Mesothelial cell of epicardium (in vitro differentiated cells): ENCODE measurements around the gene SLC30A7. TPM values are rescaled to one million over a fixed set of nuclear protein-coding genes. Genes with fewer than 3 reads are reported as not detected.

Experiments
- DNase-seq, 2 experiments: peaks; one replicate each; pipeline ENCODE4 v3.0.0; 2021; ENCODE audit warnings: low spot score in 2 of 2; ENCODE audit not compliant: unreplicated experiment in 2 of 2
- H3K27ac Mint-ChIP-seq: 2 replicates; pipeline ENCODE4 v1.8.0; 2021; ENCODE audit warnings: mixed read lengths
- H3K27me3 Mint-ChIP-seq: 2 replicates; pipeline ENCODE4 v1.8.0; 2021; ENCODE audit warnings: low read depth, mixed read lengths
- H3K36me3 Mint-ChIP-seq: 2 replicates; pipeline ENCODE4 v1.8.0; 2021; ENCODE audit warnings: mixed read lengths
- H3K4me1 Mint-ChIP-seq: 2 replicates; pipeline ENCODE4 v1.8.0; 2021; ENCODE audit warnings: mixed read lengths
- H3K4me3 Mint-ChIP-seq: 2 replicates; pipeline ENCODE4 v1.8.0; 2021; ENCODE audit warnings: mild to moderate bottlenecking, moderate library complexity, mixed read lengths
- H3K9me3 Mint-ChIP-seq: 2 replicates; pipeline ENCODE4 v1.8.0; 2021; ENCODE audit warnings: mixed read lengths
- total RNA-seq: library from RNA; stranded (reverse); gene quantifications from 3 replicates; pipeline ENCODE4 v1.2.1, GENCODE V29; 2021
- TF ChIP-seq, protein P1 (sequence below): fragments of 200-600 bp; sonication (generic); IDR thresholded peaks from one replicate; pipeline ENCODE4 v1.5.0; 2021; ENCODE audit warnings: antibody characterized with exemption; ENCODE audit not compliant: unreplicated experiment

The SLC30A7 gene
- total RNA-seq, 1 donor from 2014 or later = 43.5 TPM

DNA sequence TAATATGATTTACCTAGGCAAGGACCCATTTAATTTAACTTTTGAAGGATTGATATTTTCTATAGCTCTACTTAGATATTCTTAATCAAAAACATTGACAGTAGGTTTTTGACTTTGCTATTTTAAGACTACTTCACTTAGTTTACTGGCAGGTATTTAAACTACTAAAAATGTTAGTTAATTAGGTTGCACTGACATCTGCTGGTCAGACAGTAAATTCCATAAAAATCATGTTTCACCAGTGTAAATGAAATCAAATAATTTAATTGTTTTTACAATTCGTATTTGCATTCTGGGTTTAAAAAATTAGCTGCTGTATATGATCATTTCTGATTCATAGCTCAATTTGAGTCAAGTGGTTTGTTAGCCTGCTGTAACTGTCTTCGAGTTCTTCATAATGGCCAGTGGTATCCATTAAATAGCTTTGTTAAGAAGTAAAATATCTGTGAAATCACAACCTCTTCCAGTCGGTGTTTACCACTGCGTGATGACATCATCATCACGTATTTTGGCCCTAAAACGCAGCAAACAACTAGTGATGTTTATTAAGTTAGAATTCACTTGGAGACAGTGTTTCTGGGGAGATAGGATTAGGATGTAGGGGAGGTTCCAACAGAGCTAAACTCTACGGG is 27.4 kb upstream of the SLC30A7 start:
- peak overlapping the region; percentile 31 for H3K4me3 Mint-ChIP-seq
- no peaks in the 10 kb centered on the region for H3K27me3 Mint-ChIP-seq
- TF ChIP-seq, protein P1, sequence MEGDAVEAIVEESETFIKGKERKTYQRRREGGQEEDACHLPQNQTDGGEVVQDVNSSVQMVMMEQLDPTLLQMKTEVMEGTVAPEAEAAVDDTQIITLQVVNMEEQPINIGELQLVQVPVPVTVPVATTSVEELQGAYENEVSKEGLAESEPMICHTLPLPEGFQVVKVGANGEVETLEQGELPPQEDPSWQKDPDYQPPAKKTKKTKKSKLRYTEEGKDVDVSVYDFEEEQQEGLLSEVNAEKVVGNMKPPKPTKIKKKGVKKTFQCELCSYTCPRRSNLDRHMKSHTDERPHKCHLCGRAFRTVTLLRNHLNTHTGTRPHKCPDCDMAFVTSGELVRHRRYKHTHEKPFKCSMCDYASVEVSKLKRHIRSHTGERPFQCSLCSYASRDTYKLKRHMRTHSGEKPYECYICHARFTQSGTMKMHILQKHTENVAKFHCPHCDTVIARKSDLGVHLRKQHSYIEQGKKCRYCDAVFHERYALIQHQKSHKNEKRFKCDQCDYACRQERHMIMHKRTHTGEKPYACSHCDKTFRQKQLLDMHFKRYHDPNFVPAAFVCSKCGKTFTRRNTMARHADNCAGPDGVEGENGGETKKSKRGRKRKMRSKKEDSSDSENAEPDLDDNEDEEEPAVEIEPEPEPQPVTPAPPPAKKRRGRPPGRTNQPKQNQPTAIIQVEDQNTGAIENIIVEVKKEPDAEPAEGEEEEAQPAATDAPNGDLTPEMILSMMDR = peak; percentile 68
- H3K4me1 Mint-ChIP-seq = no peaks in the 10 kb centered on the region
- no peak overlapping the region for H3K27ac Mint-ChIP-seq
- no peaks in the 10 kb centered on the region for H3K36me3 Mint-ChIP-seq
- H3K9me3 Mint-ChIP-seq = no peaks in the 10 kb centered on the region
- DNase-seq = no peak

DNA sequence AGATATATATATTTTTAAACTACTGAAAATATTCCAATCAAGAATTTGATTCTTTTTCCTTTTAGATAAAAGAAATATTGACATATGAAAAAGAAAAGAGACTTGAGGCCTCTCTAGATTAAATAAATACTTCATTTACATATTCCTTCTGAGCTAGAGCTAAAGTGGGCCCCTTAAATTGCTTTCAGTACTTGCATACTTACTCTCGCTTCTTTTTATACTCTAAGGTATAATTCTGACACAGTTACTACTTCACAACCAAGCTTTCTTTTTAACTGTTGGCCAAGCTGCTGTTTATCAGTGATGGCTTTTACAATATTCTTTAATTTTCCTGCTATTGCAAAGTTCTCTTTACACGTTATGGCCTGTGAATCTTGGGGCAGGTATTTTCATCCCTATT is 25.9 kb upstream of the SLC30A7 start:
- H3K27ac Mint-ChIP-seq = no peak overlapping the region
- no peaks in the 10 kb centered on the region for H3K27me3 Mint-ChIP-seq
- DNase-seq = no peak
- no peak overlapping the region for H3K4me3 Mint-ChIP-seq
- peaks cover 6% of the 10 kb centered on the region for H3K36me3 Mint-ChIP-seq
- H3K4me1 Mint-ChIP-seq = no peaks in the 10 kb centered on the region
- H3K9me3 Mint-ChIP-seq = no peaks in the 10 kb centered on the region
- TF ChIP-seq, protein P1 = no peak

DNA sequence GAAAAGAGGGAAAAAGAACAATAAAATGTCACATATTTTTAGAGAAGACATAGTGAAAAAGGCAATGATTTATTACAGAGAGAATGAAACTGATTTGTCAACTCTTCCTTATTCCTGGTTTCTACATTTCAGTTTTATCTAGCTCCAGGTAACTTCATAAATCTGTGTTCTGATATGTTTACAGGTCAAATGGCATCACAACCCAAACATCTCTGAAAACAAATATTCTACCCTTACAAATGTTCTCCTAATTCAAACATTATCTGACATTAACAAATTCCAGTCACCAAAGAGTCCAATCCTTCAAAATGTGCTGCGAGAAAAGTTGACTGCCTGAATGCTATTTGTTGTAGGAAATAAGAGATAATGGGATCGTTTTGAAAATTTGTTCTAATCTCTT is 21.5 kb upstream of the SLC30A7 start:
- Mint-ChIP-seq H3K27me3 (no peaks in the 10 kb centered on the region), H3K9me3 (no peaks in the 10 kb centered on the region), H3K4me3 (no peak overlapping the region), H3K27ac (no peak overlapping the region), H3K36me3 (peaks cover 16% of the 10 kb centered on the region), H3K4me1 (no peaks in the 10 kb centered on the region)
- DNase-seq = no peak
- TF ChIP-seq, protein P1 = no peak

GRCh38 chr1:100875228-100875627 is 20.7 kb upstream of the SLC30A7 start:
- H3K4me3 Mint-ChIP-seq = no peak overlapping the region
- DNase-seq = no peak
- no peaks in the 10 kb centered on the region for H3K9me3 Mint-ChIP-seq
- no peak overlapping the region for H3K27ac Mint-ChIP-seq
- H3K36me3 Mint-ChIP-seq = peaks cover 18% of the 10 kb centered on the region
- TF ChIP-seq, protein P1 = no peak
- H3K27me3 Mint-ChIP-seq = no peaks in the 10 kb centered on the region
- no peaks in the 10 kb centered on the region for H3K4me1 Mint-ChIP-seq

DNA sequence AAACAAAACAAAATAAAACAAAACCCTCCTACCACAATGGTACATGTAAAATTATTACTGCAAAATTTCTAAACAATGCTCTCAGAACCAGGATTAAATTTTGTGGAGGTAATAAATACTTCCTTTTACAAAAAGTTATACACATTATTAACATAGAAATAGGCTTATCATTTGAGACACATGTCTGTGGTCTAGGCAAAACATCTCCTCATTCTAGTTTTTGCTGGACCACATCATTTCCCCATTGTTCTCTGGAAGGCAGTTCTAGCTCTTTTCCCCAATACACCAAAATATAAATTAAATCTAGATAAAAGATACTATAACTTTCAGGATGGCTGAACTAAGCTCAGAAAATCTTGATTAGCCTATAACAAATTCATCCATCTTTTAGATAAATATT is 19.6 kb upstream of the SLC30A7 start:
- no peak for DNase-seq
- Mint-ChIP-seq H3K4me1 (no peaks in the 10 kb centered on the region), H3K36me3 (peaks cover 18% of the 10 kb centered on the region), H3K27me3 (no peaks in the 10 kb centered on the region), H3K4me3 (no peak overlapping the region), H3K27ac (no peak overlapping the region), H3K9me3 (no peaks in the 10 kb centered on the region)
- TF ChIP-seq, protein P1 = no peak

DNA sequence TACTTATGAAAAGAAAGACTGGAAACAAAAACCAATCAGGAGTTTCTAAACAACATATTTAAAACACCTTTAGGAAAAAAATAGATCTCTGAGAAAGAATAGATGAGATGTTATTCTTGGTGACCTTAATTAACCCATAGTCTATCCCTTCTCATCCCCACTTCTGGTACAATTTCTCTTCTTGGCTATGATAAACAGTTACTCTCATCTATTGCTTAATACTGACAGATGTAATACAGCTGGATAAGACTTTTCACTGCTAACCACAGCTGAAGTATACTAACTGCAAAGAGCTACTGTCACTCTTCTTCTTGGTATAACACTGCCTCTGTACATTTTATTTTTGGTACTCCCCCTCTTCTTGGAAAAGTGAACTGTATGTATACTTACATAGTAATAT is 16.5 kb upstream of the SLC30A7 start:
- Mint-ChIP-seq H3K4me1 (peaks cover 6% of the 10 kb centered on the region), H3K27me3 (no peaks in the 10 kb centered on the region), H3K4me3 (no peak overlapping the region), H3K36me3 (peaks cover 15% of the 10 kb centered on the region), H3K27ac (no peak overlapping the region), H3K9me3 (no peaks in the 10 kb centered on the region)
- TF ChIP-seq, protein P1 = no peak
- no peak for DNase-seq
